Urinary bladder (tissue), 4 donors: ENCODE data around the gene C2orf80. TPM values are rescaled to one million over a fixed set of nuclear protein-coding genes. Genes with fewer than 3 reads are reported as not detected.
"Not testable (repeated sequence)": the region's sequence is repeated elsewhere in the genome, so short reads cannot be mapped to it uniquely, and the experiment has no call there.

Experiments used
- DNase-seq: peaks from one replicate; pipeline ENCODE4 v3.0.0-alpha.2; 2015; ENCODE audit errors: extremely low spot score
- H3K27ac ChIP-seq: one replicate; pipeline ENCODE4 v1.5.1; 2013; ENCODE audit warnings: low read depth, mild to moderate bottlenecking, moderate library complexity
- H3K36me3 ChIP-seq: one replicate; pipeline ENCODE4 v1.6.1; 2013; ENCODE audit warnings: mild to moderate bottlenecking, moderate library complexity; ENCODE audit not compliant: insufficient read depth
- H3K4me1 ChIP-seq: one replicate; pipeline ENCODE4 v1.6.1; 2013; ENCODE audit warnings: mild to moderate bottlenecking, moderate library complexity; ENCODE audit not compliant: insufficient read depth
- H3K4me3 ChIP-seq: one replicate; pipeline ENCODE4 v1.5.1; 2013; ENCODE audit warnings: low read depth, low read length
- WGBS: extraction: QIAGEN DNeasy Blood & Tissue Kit; methylation state at CpG from one replicate; pipeline ENCODE4 v1.1.7; 2013; 5-methylcytosine and 5-hydroxymethylcytosine counted together
- polyA plus RNA-seq: library from polyadenylated mRNA; stranded (reverse); fragments of 200-250 nt; gene quantifications from one replicate; pipeline ENCODE4 v1.2.3, GENCODE V29; 2013
- total RNA-seq: library from RNA; depleted of rRNA; stranded (reverse); fragments of >200 nt; gene quantifications from one replicate; pipeline ENCODE4 v1.2.3, GENCODE V29; 2014
- donor health status: healthy with polysubstance abuse.
- donor health status: healthy.

C2orf80 gene
- total and polyA plus RNA-seq, 2 donors = 0.37 TPM; not detected in 1

DNA sequence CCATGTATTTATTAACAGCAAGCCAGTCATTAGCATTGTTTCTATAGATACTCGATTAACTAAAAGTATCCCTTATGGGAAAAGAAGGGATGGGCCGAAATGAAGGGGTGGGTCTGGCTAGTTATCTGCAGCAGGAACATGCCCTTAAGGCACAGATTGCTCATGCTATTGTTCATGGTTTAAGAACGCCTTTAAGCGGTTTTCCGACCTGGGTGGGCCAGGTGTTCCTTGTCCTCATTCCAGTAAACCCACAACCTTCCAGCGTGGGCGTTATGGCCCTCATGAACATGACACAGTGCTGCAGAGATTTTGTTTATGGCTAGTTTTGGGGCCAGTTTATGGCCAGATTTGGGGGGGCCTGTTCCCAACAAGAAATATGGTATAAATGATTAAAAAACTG is 51.5 kb downstream of the C2orf80 start:
- H3K4me3 ChIP-seq, H3K36me3 ChIP-seq, H3K27ac ChIP-seq, DNase-seq, H3K4me1 ChIP-seq: not testable (repeated sequence)
- WGBS = 96% methylated on average over 7 of the region's 7 CpGs

DNA sequence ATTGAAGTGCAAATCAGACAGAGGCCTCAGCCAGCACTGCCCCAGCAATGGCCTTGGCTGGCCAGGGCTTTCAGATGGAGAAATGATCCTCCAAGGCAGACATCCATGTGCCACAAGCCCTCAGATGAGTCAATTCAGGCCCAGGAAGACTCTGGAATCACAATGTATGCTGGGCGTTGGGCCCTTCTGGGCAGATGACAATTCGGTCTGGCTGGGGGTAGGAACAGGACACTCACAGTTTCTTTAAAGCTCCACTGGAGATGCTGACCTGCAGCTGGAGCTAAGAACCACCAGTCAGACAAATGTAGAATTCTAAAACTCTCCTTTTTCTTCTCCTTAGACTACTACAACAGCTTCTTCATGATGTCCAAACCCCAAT is 53.1 kb downstream of the C2orf80 start:
- H3K27ac ChIP-seq = no peak overlapping the region
- H3K4me3 ChIP-seq = no peak overlapping the region
- 51% methylated on average over 2 of the region's 2 CpGs for WGBS
- H3K36me3 ChIP-seq = no peaks in the 10 kb centered on the region
- DNase-seq = no peak
- H3K4me1 ChIP-seq = no peaks in the 10 kb centered on the region

DNA sequence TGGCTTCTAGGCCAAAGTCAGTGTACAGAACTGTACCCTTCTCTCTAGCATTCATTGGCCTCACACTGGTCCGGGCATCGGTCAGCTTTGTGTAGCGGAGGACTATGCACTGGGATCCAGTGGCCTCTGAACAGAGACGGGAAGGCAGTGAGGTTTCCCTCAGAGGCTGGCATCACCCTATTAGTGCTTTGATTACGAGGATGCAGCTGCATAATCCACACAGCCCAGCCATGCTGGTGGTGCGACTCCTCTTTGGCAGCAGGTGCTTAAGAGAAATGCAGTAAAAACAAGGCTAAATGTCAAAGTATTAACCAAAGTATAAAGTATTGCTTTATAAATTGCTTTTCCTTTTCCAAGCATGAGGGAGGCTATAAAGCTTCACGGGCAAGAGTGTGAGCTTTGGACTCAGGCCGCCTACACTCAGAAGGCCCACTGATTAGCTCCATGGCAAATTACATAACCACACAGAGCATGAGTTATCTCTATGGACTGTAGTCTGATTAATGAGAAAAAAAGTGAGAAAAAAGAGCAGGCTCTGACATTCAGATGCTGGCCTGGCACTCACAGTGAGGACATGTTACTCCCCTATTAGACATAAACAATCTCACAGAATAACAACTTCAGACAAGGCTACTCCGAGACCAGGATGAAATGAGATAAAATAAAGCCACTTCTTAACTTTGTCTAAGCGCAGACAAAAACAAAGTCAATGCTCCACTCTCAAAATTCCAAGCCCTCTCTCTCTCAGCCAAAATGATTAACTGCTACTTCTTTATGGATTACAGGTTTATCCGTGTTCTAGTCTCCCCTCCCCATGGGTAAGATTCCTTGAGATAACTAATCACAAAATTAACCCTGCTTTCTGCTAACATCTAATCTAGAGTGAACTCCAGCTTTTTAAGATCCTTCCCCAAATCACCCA is 53.8 kb downstream of the C2orf80 start:
- H3K4me1 ChIP-seq = no peaks in the 10 kb centered on the region
- H3K27ac ChIP-seq = no peak overlapping the region
- WGBS = 52% methylated on average over 11 of the region's 11 CpGs
- no peak overlapping the region for H3K4me3 ChIP-seq
- no peak for DNase-seq
- no peaks in the 10 kb centered on the region for H3K36me3 ChIP-seq

DNA sequence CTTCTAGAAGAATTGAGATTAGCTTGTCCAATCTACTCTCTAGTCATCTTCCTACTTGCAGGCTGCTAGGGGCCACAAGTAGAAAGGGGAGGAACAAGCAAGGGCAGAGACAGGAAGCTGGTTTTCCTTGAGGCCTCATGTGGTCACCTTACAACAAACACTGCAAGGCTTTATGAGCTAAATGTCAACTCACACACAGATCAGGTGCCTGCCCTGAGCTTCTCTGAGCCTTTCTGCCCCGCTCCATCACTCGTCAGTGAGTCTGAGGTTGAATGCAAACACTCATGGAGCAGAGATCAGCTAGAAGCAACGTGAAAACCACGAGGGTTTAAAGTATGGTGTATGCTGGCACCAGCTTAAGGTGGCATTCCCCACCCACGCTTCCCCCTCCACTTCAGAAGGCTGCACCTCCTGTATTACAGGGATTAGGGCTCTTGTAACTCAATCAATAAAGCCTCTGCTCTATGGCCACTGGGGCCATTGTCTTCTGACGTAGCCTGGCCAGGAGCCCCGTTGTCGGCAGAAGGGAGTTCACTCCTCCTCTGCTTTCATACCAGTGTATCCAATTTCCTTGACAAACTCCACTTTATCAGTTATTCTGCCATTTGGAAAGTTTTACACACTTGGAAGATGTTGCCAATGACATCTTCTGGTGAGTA is 54.8 kb downstream of the C2orf80 start:
- no peaks in the 10 kb centered on the region for H3K36me3 ChIP-seq
- no peaks in the 10 kb centered on the region for H3K4me1 ChIP-seq
- no peak overlapping the region for H3K4me3 ChIP-seq
- 48% methylated on average over 8 of the region's 8 CpGs for WGBS
- H3K27ac ChIP-seq = no peak overlapping the region
- DNase-seq = no peak

DNA sequence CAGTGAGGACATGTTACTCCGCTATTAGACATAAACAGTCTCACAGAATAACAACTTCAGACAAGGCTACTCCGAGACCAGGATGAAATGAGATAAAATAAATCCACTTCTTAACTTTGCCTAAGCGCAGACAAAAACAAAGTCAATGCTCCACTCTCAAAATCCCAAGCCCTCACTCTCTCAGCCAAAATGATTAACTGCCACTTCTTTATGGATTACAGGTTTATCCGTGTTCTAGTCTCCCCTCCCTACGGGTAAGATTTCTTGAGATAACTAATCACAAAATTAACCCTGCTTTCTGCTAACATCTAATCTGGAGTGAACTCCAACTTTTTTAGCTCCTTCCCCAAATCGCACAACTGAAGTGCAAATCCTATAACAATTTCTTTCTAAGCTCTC is 59.1 kb downstream of the C2orf80 start:
- H3K36me3 ChIP-seq = no peaks in the 10 kb centered on the region
- no peaks in the 10 kb centered on the region for H3K4me1 ChIP-seq
- no peak overlapping the region for H3K27ac ChIP-seq
- WGBS = 24% methylated on average over 6 of the region's 6 CpGs
- H3K4me3 ChIP-seq = no peak overlapping the region
- DNase-seq = no peak

DNA sequence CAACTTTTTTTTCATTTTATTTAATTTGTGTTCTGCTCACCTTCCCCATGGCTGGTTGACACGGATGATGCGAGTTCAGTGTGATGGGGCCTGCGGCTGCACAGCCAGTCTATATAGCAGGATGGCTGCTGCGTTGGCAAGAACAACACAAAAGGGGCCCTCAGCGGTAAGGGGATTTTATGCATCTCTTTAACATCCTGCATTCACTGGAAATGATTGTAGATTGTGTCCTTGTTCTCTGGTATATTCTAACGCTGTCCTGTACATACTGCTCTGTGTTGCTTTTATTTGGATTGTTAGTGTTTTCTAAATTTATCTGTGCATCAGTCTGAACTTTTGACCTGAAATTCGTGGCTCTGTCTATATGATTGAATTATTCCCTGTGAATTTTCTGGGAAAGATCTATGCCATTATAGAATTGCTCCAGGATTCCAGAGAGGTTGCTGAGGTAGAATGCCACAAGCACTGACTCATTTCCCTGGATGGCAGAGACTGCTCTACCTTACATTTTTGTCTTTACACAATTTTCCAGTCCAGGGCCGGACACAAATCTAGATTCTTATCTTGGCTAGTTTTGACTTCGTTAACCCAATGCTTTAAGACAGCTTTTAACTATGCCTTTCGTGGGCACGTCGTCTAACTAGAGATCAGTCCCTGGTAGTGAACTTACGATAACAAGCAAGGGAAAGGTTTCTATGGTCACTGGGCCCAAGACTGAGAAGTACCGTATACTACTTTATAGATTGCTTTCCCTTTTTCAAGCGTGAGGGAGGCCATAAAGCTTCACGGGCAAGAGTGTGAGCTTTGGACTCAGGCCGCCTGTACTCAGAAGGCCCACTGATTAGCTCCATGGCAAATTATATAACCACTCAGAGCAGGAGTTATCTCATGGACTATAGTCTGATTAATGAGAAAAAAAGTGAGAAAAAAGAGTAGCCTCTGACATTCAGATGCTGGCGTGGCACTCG is 59.8 kb downstream of the C2orf80 start, which contains the start of gene CRYGC:
CRYGC (minus strand) TSS at position 85 of the 968 bp plus-strand sequence; CDS start at position 49, 36 bp downstream.
- WGBS = 51% methylated on average over 19 of the region's 19 CpGs
- H3K36me3 ChIP-seq = no peaks in the 10 kb centered on the region
- DNase-seq = no peak
- H3K4me1 ChIP-seq = no peaks in the 10 kb centered on the region
- H3K27ac ChIP-seq = no peak within 1 kb of the TSS
- no peak within 1 kb of the TSS for H3K4me3 ChIP-seq

DNA sequence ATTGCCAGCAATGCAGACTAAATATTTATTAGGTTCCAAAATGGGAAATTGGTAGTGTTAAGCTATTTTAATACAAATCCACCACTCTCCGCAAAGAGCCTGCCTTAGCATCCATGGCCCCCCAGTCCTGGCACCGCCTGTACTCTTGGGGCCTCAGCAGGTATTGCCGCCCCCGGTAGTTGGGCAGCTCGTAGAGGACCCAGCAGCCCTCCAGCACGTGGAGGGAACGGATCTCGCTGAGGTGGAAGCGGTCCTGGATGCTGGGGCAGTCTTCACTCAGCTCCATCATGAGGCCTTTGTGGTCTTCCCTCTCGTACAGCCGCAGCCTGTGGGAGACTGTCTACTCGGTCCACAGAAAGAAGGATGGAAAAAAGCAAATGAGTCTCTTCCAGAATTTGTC is 61.7 kb downstream of the C2orf80 start:
- H3K36me3 ChIP-seq = no peaks in the 10 kb centered on the region
- H3K27ac ChIP-seq = no peak overlapping the region
- H3K4me3 ChIP-seq = no peak overlapping the region
- no peaks in the 10 kb centered on the region for H3K4me1 ChIP-seq
- 96% methylated on average over 12 of the region's 12 CpGs for WGBS
- DNase-seq = no peak

DNA sequence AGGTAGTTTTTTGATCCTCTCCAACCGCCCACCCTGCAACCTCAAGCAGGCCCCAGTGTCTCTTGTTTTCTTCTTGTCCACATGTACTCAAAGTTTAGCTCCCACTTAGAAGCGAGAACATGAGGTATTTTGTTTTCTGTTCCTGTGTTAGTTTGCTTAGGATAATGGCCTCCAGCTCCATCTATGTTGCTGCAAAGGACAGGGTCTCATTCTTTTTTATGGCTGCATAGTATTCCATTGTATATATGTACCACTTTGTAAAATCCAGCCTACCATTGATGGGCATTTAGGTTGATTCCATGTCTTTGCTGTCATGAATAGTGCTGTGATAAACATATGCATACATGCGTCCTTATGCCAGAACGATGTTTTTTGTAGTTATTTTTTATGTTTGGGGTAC is 62.7 kb downstream of the C2orf80 start:
- 98% methylated on average over 4 of the region's 4 CpGs for WGBS
- no peaks in the 10 kb centered on the region for H3K36me3 ChIP-seq
- H3K4me1 ChIP-seq = no peaks in the 10 kb centered on the region
- no peak overlapping the region for H3K27ac ChIP-seq
- no peak overlapping the region for H3K4me3 ChIP-seq
- no peak for DNase-seq

DNA sequence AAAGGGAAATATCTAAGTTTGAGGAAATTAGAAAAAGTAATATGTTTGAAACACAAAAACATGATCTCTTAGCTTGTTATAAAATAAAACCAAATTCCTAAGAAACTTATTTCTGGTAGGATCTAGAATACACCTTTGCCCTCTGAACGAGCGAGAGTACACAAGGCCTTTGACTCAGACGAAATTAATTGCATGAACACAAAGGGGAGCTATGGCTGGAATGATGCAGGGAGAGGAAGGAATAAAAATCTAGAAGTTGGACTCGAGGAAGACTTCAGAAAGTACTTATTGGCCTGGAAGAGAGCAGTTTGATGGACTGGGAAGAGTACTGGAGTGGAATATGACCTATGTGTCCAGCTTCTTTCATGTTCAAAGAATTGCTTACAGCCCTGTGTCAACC is 64.6 kb downstream of the C2orf80 start:
- H3K4me3 ChIP-seq = no peak overlapping the region
- 87% methylated on average over 4 of the region's 4 CpGs for WGBS
- no peaks in the 10 kb centered on the region for H3K4me1 ChIP-seq
- no peak overlapping the region for H3K27ac ChIP-seq
- DNase-seq = no peak
- no peaks in the 10 kb centered on the region for H3K36me3 ChIP-seq

DNA sequence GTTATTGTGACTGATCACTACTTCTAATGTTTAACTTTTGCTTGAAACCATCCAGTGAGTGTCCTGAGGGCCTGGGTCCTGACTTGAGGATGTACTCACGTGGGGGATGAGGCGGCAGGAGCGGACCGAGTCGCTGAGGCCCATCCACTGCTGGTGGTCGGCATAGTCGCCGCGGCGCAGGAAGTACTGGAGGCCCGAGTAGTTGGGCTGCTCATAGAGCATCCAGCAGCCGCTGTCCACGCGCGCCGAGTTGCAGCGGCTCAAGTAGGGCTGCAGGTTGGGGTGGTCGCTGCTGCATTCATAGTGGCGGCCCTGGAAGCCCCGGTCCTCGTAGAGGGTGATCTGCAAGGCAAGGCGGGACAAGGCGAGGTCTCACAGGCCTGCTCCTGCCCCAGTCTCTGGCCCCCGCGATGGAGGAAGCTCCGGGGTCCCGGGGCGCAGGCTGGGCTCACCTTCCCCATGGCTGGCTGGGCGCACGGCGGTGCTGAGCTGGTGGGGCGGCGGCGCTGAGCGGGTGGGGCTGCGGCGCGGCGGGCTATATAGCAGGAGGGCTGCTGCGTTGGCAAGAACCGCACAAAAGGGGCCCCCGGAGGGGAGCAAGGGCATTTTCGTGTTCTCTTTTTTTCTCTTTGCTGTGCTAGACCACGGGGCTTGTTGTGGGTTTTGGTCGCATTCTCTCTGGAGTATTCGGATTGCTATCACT is 65.7 kb downstream of the C2orf80 start, which contains the start of gene CRYGD:
CRYGD (minus strand) TSS at position 512 of the 703 bp plus-strand sequence; CDS start at position 461, 51 bp downstream.
- WGBS = 16% methylated on average over 46 of the region's 46 CpGs
- not testable (repeated sequence) for DNase-seq, H3K36me3 ChIP-seq, H3K4me1 ChIP-seq, H3K4me3 ChIP-seq, H3K27ac ChIP-seq

DNA sequence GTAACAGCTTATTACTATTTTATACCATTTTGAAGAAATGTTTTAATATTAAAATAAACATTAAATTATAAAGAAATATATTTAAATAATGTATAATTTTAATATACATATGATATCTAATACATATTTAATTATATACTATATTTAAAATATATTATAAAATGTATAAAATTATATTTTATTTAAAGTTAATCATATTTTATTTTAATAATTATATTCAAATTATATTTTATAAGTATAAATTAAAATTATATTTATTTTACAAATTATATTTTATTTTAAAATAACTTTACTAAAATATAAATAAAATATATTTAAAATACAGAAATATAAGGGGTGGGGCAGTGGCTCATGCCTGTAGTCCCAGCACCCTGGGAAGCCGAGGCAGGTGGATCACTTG is 67.6 kb downstream of the C2orf80 start:
- Histone ChIP-seq H3K4me3 (no peak overlapping the region), H3K4me1 (no peaks in the 10 kb centered on the region), H3K36me3 (no peaks in the 10 kb centered on the region), H3K27ac (no peak overlapping the region)
- no peak for DNase-seq
- 97% methylated on average over 1 of the region's 1 CpG for WGBS

DNA sequence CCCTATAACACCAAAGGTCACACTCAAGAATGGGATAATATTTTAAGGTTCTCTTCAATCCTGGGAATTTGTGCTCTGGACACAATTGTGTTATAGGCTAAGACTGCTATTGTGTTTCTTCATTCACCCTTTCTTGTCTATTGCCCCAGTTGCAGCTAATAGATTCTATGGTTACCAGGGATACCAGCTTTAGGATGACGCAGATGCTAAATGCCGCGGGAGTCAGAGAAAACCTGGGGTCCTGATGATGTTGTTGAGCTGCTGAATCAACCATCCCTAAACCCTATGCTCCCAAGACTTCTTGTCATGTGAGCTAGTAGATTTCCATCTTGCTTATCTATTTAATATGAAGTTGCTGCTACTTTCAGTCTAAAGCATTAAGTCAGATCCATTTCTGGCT is 70.9 kb downstream of the C2orf80 start:
- no peak overlapping the region for H3K4me3 ChIP-seq
- 94% methylated on average over 3 of the region's 3 CpGs for WGBS
- no peak overlapping the region for H3K27ac ChIP-seq
- no peak for DNase-seq
- H3K4me1 ChIP-seq = no peaks in the 10 kb centered on the region
- H3K36me3 ChIP-seq = no peaks in the 10 kb centered on the region

DNA sequence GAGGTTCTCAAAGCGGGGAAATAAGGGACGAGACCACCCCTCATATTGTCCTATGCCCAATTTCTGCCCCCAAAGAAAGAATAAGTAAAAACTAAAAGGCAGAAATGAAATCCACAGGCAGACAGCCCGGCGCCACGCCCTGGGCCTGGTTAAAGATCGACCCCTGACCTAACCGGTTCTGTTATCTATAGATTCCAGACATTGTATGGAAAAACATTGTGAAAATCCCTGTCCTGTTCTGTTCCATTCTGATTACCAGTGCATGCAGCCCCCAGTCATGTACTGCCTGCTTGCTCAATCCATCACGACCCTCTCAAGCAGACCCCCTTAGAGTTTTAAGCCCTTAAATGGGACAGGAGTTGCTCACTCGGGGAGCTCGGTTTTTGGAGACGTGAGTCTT is 72.4 kb downstream of the C2orf80 start:
- not testable (repeated sequence) for H3K4me3 ChIP-seq, H3K36me3 ChIP-seq, H3K27ac ChIP-seq, H3K4me1 ChIP-seq, DNase-seq
- WGBS = 93% methylated on average over 11 of the region's 11 CpGs
